ENCODE measurements around the gene KIAA1755.

DNA sequence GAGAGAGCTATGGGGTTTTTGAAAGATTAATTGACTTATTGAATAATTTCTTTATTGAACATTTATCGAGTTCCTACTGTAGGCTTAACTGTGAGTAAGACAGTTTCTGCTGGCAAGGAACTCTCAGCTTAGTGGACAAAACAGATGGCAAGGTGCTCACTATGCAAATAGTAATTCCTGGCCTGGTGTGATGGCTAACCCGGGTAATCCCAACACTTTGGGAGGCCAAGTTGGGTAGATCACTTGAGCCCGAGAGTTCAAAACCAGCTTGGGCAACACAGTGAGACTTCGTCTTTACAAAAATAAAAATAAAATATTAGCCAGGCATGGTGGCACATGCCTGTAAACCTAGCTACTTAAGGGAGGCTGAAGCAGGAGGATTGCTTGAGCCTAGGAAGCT lies 82.0 kb downstream of the KIAA1755 start:
- TF ChIP-seq, protein P1, sequence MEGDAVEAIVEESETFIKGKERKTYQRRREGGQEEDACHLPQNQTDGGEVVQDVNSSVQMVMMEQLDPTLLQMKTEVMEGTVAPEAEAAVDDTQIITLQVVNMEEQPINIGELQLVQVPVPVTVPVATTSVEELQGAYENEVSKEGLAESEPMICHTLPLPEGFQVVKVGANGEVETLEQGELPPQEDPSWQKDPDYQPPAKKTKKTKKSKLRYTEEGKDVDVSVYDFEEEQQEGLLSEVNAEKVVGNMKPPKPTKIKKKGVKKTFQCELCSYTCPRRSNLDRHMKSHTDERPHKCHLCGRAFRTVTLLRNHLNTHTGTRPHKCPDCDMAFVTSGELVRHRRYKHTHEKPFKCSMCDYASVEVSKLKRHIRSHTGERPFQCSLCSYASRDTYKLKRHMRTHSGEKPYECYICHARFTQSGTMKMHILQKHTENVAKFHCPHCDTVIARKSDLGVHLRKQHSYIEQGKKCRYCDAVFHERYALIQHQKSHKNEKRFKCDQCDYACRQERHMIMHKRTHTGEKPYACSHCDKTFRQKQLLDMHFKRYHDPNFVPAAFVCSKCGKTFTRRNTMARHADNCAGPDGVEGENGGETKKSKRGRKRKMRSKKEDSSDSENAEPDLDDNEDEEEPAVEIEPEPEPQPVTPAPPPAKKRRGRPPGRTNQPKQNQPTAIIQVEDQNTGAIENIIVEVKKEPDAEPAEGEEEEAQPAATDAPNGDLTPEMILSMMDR (IDR thresholded peaks at IDR 0.05; ENCODE audit: poor library complexity, severe bottlenecking) = no peak
- no peak for TF ChIP-seq TAF1 (IDR thresholded peaks at IDR 0.05; ENCODE audit: low read depth)

All from neural cell (in vitro differentiated cells).